ENCODE results near the gene PDK2. TPM values are rescaled to one million over a fixed set of nuclear protein-coding genes. Genes with fewer than 3 reads are reported as not detected.

PDK2 gene
- total RNA-seq, 1 experiment from 2014 or later: 9.9 TPM

DNA sequence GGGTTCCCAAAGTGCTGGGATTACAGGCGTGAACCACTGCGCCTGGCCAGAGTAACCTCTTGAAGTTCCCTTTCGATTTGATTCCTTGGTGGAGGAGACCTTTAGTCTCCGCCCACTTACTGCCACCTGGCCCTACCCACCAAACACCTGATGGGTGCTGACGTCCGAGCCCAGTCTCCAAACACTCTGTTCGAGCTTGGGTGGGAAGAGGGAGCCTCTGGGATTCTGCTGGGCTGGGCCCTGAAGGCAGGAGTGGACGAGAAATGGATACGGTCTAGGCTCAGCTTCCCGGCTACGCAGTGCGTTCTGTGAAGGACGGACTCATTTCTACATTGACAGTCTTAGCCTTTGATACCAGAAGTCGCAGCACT lies 40.1 kb upstream of the PDK2 start:
- intact Hi-C loops (cut with micrococcal nuclease): loop anchor here (1.0 kb wide), 1 partner anchor 28 kb away; no protein-coding TSS in a partner anchor
- H3K9me3 Mint-ChIP-seq (ENCODE audit: unreplicated experiment): no peaks in the 10 kb centered on the region
- BruUV-seq (replicated peaks): TSS peak; percentile 90

DNA sequence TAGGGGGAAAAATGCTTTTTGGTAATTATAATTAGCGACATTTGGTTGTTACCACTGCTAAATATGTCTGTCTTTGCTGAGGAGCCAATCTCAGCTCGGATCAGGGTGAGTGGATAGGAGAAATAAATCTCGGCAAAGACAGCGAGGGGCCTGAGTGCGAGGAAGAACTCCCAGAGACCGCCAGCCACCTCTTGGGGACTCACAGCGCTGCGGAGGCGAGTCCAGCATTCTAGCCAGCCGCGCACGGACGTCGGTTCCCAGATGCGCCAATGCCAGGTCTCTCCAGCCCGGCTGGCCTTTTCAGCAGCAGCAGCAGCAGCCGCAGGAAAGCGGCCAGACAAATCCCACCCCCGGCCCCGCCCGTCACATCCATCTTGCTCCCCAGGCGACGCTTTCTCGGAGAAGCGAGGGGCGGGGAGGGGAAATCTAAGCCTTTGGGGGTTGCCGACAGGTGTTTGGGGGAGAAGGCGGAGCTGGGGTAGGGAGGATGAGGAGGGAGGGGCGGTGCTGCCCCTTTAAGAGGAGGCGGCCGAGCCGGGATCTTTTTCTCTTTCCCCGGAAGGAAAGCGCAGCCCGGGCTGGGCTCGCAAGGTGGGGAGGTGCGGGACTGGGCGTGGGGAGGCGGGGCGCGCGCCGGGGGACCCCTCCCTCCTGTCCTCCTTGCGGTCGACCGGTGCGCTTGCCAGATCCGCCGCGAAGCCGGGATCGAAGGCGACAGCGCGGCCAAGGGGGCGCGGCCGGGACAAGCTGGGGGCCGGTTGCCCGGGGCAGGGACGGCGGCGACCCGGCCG lies 39.5 kb upstream of the PDK2 start, which contains the start of gene ITGA3:
ITGA3 (plus strand) TSS at position 685 of the 791 bp plus-strand sequence. CDS start 330 bp downstream, outside the sequence.
- Mint-ChIP-seq H3K36me3 (ENCODE audit: insufficient read depth, unreplicated experiment) (peaks cover 24% of the 10 kb centered on the region), H3K4me3 (ENCODE audit: unreplicated experiment) (peak within 1 kb of the TSS; percentile 80), H3K9me3 (ENCODE audit: unreplicated experiment) (no peaks in the 10 kb centered on the region), H3K27me3 (ENCODE audit: insufficient read depth, unreplicated experiment) (no peaks in the 10 kb centered on the region), H3K4me1 (ENCODE audit: insufficient read depth, unreplicated experiment) (peaks cover 64% of the 10 kb centered on the region), H3K27ac (ENCODE audit: low read depth, unreplicated experiment) (peak within 1 kb of the TSS; percentile 95)
- TF ChIP-seq, protein P1, sequence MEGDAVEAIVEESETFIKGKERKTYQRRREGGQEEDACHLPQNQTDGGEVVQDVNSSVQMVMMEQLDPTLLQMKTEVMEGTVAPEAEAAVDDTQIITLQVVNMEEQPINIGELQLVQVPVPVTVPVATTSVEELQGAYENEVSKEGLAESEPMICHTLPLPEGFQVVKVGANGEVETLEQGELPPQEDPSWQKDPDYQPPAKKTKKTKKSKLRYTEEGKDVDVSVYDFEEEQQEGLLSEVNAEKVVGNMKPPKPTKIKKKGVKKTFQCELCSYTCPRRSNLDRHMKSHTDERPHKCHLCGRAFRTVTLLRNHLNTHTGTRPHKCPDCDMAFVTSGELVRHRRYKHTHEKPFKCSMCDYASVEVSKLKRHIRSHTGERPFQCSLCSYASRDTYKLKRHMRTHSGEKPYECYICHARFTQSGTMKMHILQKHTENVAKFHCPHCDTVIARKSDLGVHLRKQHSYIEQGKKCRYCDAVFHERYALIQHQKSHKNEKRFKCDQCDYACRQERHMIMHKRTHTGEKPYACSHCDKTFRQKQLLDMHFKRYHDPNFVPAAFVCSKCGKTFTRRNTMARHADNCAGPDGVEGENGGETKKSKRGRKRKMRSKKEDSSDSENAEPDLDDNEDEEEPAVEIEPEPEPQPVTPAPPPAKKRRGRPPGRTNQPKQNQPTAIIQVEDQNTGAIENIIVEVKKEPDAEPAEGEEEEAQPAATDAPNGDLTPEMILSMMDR (IDR thresholded peaks at IDR 0.05; ENCODE audit: unreplicated experiment): no peak
- intact Hi-C loops (cut with micrococcal nuclease): loop anchor here (1.0 kb wide), 1 partner anchor 28 kb away; no protein-coding TSS in a partner anchor
- peak; percentile 98 for DNase-seq (ENCODE audit: unreplicated experiment)
- BruUV-seq (replicated peaks): no TSS peak
- CTCF ChIA-PET: interaction anchor here (0.6 to 7.1 kb wide), 6 partner anchors 18 to 38 kb away, joined by 4 to 72 read pairs (median 6); no protein-coding TSS in a partner anchor
- POLR2A ChIA-PET: interaction anchor here (0.6 to 8.2 kb wide), 19 partner anchors 8 to 499 kb away, joined by 3 to 329 read pairs (median 8); partner anchors contain the start of gene PDK2

More for the DNA sequence above, 40.1 kb upstream of the PDK2 start:
- Mint-ChIP-seq H3K27me3 (ENCODE audit: insufficient read depth, unreplicated experiment) (no peaks in the 10 kb centered on the region), H3K4me1 (ENCODE audit: insufficient read depth, unreplicated experiment) (peaks cover 58% of the 10 kb centered on the region), H3K4me3 (ENCODE audit: unreplicated experiment) (peak overlapping the region; percentile 80), H3K27ac (ENCODE audit: low read depth, unreplicated experiment) (peak overlapping the region; percentile 95), H3K36me3 (ENCODE audit: insufficient read depth, unreplicated experiment) (peaks cover 24% of the 10 kb centered on the region)
- CTCF ChIA-PET: interaction anchor here (0.9 to 7.1 kb wide), 5 partner anchors 22 to 726 kb away, joined by 3 to 72 read pairs (median 4); no protein-coding TSS in a partner anchor
- TF ChIP-seq, protein P1 (IDR thresholded peaks at IDR 0.05; ENCODE audit: unreplicated experiment): no peak
- POLR2A ChIA-PET: interaction anchor here (1.0 to 8.2 kb wide), 13 partner anchors 9 to 98 kb away, joined by 4 to 329 read pairs (median 10); partner anchors contain the start of gene PDK2
- DNase-seq (ENCODE audit: unreplicated experiment): peak; percentile 92

DNA sequence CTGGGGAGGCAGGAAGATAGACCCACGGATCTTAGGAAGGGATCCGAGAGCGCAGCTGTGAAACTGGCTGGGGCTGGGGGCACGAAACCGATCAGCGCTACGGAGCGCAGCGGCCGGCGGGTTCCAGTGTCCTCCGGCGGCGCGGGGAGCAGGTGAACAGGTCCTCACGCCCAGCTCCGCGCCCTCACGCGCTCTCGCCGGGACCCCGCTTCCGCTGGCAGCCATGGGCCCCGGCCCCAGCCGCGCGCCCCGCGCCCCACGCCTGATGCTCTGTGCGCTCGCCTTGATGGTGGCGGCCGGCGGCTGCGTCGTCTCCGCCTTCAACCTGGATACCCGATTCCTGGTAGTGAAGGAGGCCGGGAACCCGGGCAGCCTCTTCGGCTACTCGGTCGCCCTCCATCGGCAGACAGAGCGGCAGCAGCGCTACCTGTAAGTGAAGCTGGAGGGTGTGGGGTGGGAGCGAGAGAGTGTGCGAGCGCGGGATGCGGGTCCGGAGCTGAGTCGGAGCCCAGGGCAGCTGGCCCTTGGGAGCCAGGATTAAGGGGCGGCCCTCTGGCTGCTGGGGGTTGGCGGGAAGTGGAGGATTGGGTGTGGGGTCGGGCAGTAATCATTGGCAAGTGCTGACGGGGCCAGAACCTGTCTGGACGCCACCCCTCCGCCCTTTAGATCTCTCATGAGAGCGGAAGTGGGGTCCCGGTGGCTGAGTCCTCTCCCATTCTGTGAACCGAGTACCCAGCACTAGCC lies 38.8 kb upstream of the PDK2 start:
- peaks cover 28% of the 10 kb centered on the region for H3K36me3 Mint-ChIP-seq (ENCODE audit: insufficient read depth, unreplicated experiment)

More for the DNA sequence above, 38.8 kb upstream of the PDK2 start:
- no peaks in the 10 kb centered on the region for H3K27me3 Mint-ChIP-seq (ENCODE audit: insufficient read depth, unreplicated experiment)
- peaks cover 64% of the 10 kb centered on the region for H3K4me1 Mint-ChIP-seq (ENCODE audit: insufficient read depth, unreplicated experiment)
- peak overlapping the region; percentile 80 for H3K4me3 Mint-ChIP-seq (ENCODE audit: unreplicated experiment)
- intact Hi-C loops (cut with micrococcal nuclease): no loop called here
- TSS peak; percentile 24 for BruUV-seq (replicated peaks)
- DNase-seq (ENCODE audit: unreplicated experiment): peak; percentile 68
- ChIA-PET POLR2A (interaction anchor here (0.6 to 8.2 kb wide), 18 partner anchors 9 to 499 kb away, joined by 3 to 329 read pairs (median 8); partner anchors contain the start of gene PDK2), CTCF (interaction anchor here (0.6 to 7.1 kb wide), 11 partner anchors 8 to 59 kb away, joined by 3 to 72 read pairs (median 5); no protein-coding TSS in a partner anchor)
- peak overlapping the region; percentile 95 for H3K27ac Mint-ChIP-seq (ENCODE audit: low read depth, unreplicated experiment)
- no peaks in the 10 kb centered on the region for H3K9me3 Mint-ChIP-seq (ENCODE audit: unreplicated experiment)
- TF ChIP-seq, protein P1 (IDR thresholded peaks at IDR 0.05; ENCODE audit: unreplicated experiment): peak; percentile 35
